WTC11 (cell line): Measurements from ENCODE around the gene EPHX1. TPM values are rescaled to one million over a fixed set of nuclear protein-coding genes. Genes with fewer than 3 reads are reported as not detected.

Experiments
- ATAC-seq: fragments of 200-7000 bp; cut with Tn5 transposase; 2 replicates; pipeline ENCODE4 v1.10.0; 2021; ENCODE audit warnings: mild to moderate bottlenecking, moderate library complexity
- CTCF ChIA-PET: fragments of 300-600 bp; sonication (Branson Sonifier 250); formaldehyde crosslinking; loops from one replicate; lab custom pipeline; 2021; ENCODE audit warnings: antibody characterized with exemption; lab: Charles Lee
- POLR2A ChIA-PET: fragments of 350-600 bp; sonication (Branson Sonifier 250); formaldehyde crosslinking; loops from one replicate; lab custom pipeline; 2021; ENCODE audit warnings: antibody characterized with exemption; lab: Charles Lee
- DNase-seq: peaks from one replicate; pipeline ENCODE4 v3.0.0; 2021; ENCODE audit warnings: low spot score
- H3K27ac Mint-ChIP-seq: 2 replicates; pipeline ENCODE4 v1.8.0; 2021; ENCODE audit warnings: mixed read lengths
- H3K27me3 Mint-ChIP-seq: 2 replicates; pipeline ENCODE4 v1.8.0; 2021; ENCODE audit warnings: low read depth, mild to moderate bottlenecking, moderate library complexity, mixed read lengths
- H3K36me3 Mint-ChIP-seq: 2 replicates; pipeline ENCODE4 v1.8.0; 2021; ENCODE audit warnings: mixed read lengths
- H3K4me1 Mint-ChIP-seq: 2 replicates; pipeline ENCODE4 v1.8.0; 2022; ENCODE audit warnings: mixed read lengths
- H3K4me3 Mint-ChIP-seq: 2 replicates; pipeline ENCODE4 v1.8.0; 2021; ENCODE audit warnings: mild to moderate bottlenecking, moderate library complexity, mixed read lengths
- H3K9me3 Mint-ChIP-seq: 2 replicates; pipeline ENCODE4 v1.8.0; 2021; ENCODE audit warnings: mixed read lengths
- CBFB ChIP-seq: sonication (generic); formaldehyde crosslinking; IDR thresholded peaks from 2 replicates; pipeline ENCODE4 v1.8.1; 2022; ENCODE audit warnings: mild to moderate bottlenecking, low read depth, missing genetic modification reagents
- CREM ChIP-seq: sonication (generic); formaldehyde crosslinking; IDR thresholded peaks from 2 replicates; pipeline ENCODE4 v1.8.1; 2022; ENCODE audit warnings: mild to moderate bottlenecking, missing genetic modification reagents, moderate library complexity
- E2F4 ChIP-seq: sonication (generic); formaldehyde crosslinking; IDR thresholded peaks from 2 replicates; pipeline ENCODE4 v1.8.1; 2022; ENCODE audit warnings: low read depth, mild to moderate bottlenecking, moderate library complexity, missing genetic modification reagents, borderline replicate concordance
- ELF4 ChIP-seq: sonication (generic); formaldehyde crosslinking; IDR thresholded peaks from 2 replicates; pipeline ENCODE4 v1.8.1; 2022; ENCODE audit warnings: low read depth, mild to moderate bottlenecking, moderate library complexity, missing genetic modification reagents
- EMX1 ChIP-seq: fragments of 250-450 bp; sonication (Bioruptor Pico); IDR thresholded peaks from 2 replicates; pipeline ENCODE4 v1.8.0; 2021; ENCODE audit warnings: mild to moderate bottlenecking
- FOXJ3 ChIP-seq: sonication (generic); formaldehyde crosslinking; IDR thresholded peaks from 2 replicates; pipeline ENCODE4 v1.9.0; 2021; ENCODE audit warnings: missing genetic modification reagents, mild to moderate bottlenecking, borderline replicate concordance
- FOXP1 ChIP-seq: sonication (generic); formaldehyde crosslinking; IDR thresholded peaks from 2 replicates; pipeline ENCODE4 v1.8.0; 2022; ENCODE audit warnings: missing genetic modification reagents, mild to moderate bottlenecking, moderate library complexity, borderline replicate concordance
- FOXP4 ChIP-seq: sonication (generic); formaldehyde crosslinking; IDR thresholded peaks from 2 replicates; pipeline ENCODE4 v1.8.0; 2022; ENCODE audit warnings: mild to moderate bottlenecking, missing genetic modification reagents
- GTF2I ChIP-seq: fragments of 250-450 bp; sonication (Bioruptor Pico); conservative IDR thresholded peaks from 2 replicates; pipeline ENCODE4 v1.4.0; 2021; ENCODE audit warnings: mild to moderate bottlenecking
- HMGA2 ChIP-seq: fragments of 250-450 bp; sonication (Bioruptor Pico); IDR thresholded peaks from 2 replicates; pipeline ENCODE4 v1.4.0; 2021; ENCODE audit warnings: mild to moderate bottlenecking, moderate library complexity
- NFATC4 ChIP-seq: fragments of 250-450 bp; sonication (Bioruptor Pico); IDR thresholded peaks from 2 replicates; pipeline ENCODE4 v1.9.0; 2021; ENCODE audit warnings: mild to moderate bottlenecking
- SOX15 ChIP-seq: fragments of 250-450 bp; sonication (Bioruptor Pico); IDR thresholded peaks from 2 replicates; pipeline ENCODE4 v1.9.0; 2021; ENCODE audit warnings: mild to moderate bottlenecking
- SP1 ChIP-seq: sonication (generic); formaldehyde crosslinking; conservative IDR thresholded peaks from 2 replicates; pipeline ENCODE4 v1.8.1; 2022; ENCODE audit warnings: missing genetic modification reagents
- TP53 ChIP-seq: sonication (generic); formaldehyde crosslinking; IDR thresholded peaks from 2 replicates; pipeline ENCODE4 v1.8.1; 2023; ENCODE audit warnings: mild to moderate bottlenecking, missing genetic modification reagents
- USF1 ChIP-seq: sonication (generic); formaldehyde crosslinking; IDR thresholded peaks from 2 replicates; pipeline ENCODE4 v1.8.0; 2022; ENCODE audit warnings: mild to moderate bottlenecking, missing genetic modification reagents
- ZBTB43 ChIP-seq: sonication (generic); formaldehyde crosslinking; IDR thresholded peaks from 2 replicates; pipeline ENCODE4 v1.8.1; 2023; ENCODE audit warnings: mild to moderate bottlenecking, missing genetic modification reagents
- ZNF121 ChIP-seq: sonication (generic); formaldehyde crosslinking; IDR thresholded peaks from 2 replicates; pipeline ENCODE4 v1.8.0; 2023; ENCODE audit warnings: missing genetic modification reagents
- ZNF138 ChIP-seq: sonication (generic); formaldehyde crosslinking; conservative IDR thresholded peaks from 2 replicates; pipeline ENCODE4 v1.8.1; 2022; ENCODE audit warnings: mild to moderate bottlenecking, moderate library complexity, missing genetic modification reagents
- ZNF232 ChIP-seq: sonication (generic); formaldehyde crosslinking; IDR thresholded peaks from 2 replicates; pipeline ENCODE4 v1.8.0; 2022; ENCODE audit warnings: mild to moderate bottlenecking, missing genetic modification reagents
- ZNF423 ChIP-seq: fragments of 250-450 bp; sonication (Bioruptor Pico); IDR thresholded peaks from 2 replicates; pipeline ENCODE4 v2.1.2; 2022; ENCODE audit warnings: mild to moderate bottlenecking, moderate library complexity
- total RNA-seq: library from RNA; stranded (reverse); gene quantifications from 3 replicates; pipeline ENCODE4 v1.2.3, GENCODE V29; 2021
- TF ChIP-seq, protein P1 (sequence below): fragments of 250-450 bp; sonication (Bioruptor Pico); IDR thresholded peaks from 2 replicates; pipeline ENCODE4 v1.9.0; 2021; ENCODE audit warnings: moderate library complexity, mild to moderate bottlenecking, inconsistent platforms, borderline replicate concordance
- TF ChIP-seq, protein P2 (sequence below): sonication (generic); formaldehyde crosslinking; IDR thresholded peaks from 2 replicates; pipeline ENCODE4 v1.8.1; 2023; ENCODE audit warnings: mild to moderate bottlenecking, missing genetic modification reagents, moderate library complexity
- TF ChIP-seq, protein P3 (sequence below): sonication (generic); formaldehyde crosslinking; IDR thresholded peaks from 2 replicates; pipeline ENCODE4 v1.8.0; 2022; ENCODE audit warnings: missing genetic modification reagents
- TF ChIP-seq, protein P4 (sequence below): sonication (generic); formaldehyde crosslinking; IDR thresholded peaks from 2 replicates; pipeline ENCODE4 v1.8.0; 2023; ENCODE audit warnings: mild to moderate bottlenecking, missing genetic modification reagents

Gene EPHX1
- total RNA-seq, 1 experiment from 2014 or later: 60.9 TPM

GRCh38 chr1:225859151-225859550 is 49.2 kb downstream of the EPHX1 start:
- Mint-ChIP-seq H3K4me1 (no peaks in the 10 kb centered on the region), H3K9me3 (no peaks in the 10 kb centered on the region)
- ATAC-seq: no peak
- CTCF ChIA-PET: interaction anchor here (1.0 kb wide), 1 partner anchor 385 kb away, joined by 3 read pairs; no protein-coding TSS in a partner anchor
- POLR2A ChIA-PET: interaction anchor here (0.6 kb wide), 1 partner anchor 72 kb away, joined by 5 read pairs; no protein-coding TSS in a partner anchor
- no peak for TF ChIP-seq E2F4 (CRISPR knock-in tag)
- TF ChIP-seq HMGA2 (CRISPR knock-in tag): no peak
- TF ChIP-seq, protein P1, sequence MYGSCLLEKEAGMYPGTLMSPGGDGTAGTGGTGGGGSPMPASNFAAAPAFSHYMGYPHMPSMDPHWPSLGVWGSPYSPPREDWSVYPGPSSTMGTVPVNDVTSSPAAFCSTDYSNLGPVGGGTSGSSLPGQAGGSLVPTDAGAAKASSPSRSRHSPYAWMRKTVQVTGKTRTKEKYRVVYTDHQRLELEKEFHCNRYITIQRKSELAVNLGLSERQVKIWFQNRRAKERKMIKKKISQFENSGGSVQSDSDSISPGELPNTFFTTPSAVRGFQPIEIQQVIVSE (CRISPR knock-in tag): no peak
- TF ChIP-seq ZNF138 (CRISPR knock-in tag): no peak
- TF ChIP-seq ZBTB43: no peak
- TF ChIP-seq SOX15 (CRISPR knock-in tag): no peak
- no peak for TF ChIP-seq USF1 (CRISPR knock-in tag)
- no peak for TF ChIP-seq TP53 (CRISPR knock-in tag)
- no peak for TF ChIP-seq EMX1 (CRISPR knock-in tag)
- TF ChIP-seq FOXP1 (CRISPR knock-in tag): no peak
- no peak for TF ChIP-seq ELF4 (CRISPR knock-in tag)
- no peak for TF ChIP-seq SP1 (CRISPR knock-in tag)
- no peak for TF ChIP-seq ZNF423 (CRISPR knock-in tag)
- no peak for TF ChIP-seq ZNF121
- TF ChIP-seq CBFB: no peak
- no peak for TF ChIP-seq ZNF232
- no peak for TF ChIP-seq FOXJ3 (CRISPR knock-in tag)
- TF ChIP-seq, protein P2, sequence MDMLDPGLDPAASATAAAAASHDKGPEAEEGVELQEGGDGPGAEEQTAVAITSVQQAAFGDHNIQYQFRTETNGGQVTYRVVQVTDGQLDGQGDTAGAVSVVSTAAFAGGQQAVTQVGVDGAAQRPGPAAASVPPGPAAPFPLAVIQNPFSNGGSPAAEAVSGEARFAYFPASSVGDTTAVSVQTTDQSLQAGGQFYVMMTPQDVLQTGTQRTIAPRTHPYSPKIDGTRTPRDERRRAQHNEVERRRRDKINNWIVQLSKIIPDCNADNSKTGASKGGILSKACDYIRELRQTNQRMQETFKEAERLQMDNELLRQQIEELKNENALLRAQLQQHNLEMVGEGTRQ (CRISPR knock-in tag): no peak
- no peak for TF ChIP-seq CREM
- TF ChIP-seq, all 79 proteins: peak for 0
- no peak for DNase-seq
- Mint-ChIP-seq H3K27me3 (no peaks in the 10 kb centered on the region), H3K36me3 (peaks cover 82% of the 10 kb centered on the region), H3K27ac (no peak overlapping the region), H3K4me3 (no peak overlapping the region)

- no peak for DNase-seq
- Mint-ChIP-seq H3K36me3 (peaks cover 74% of the 10 kb centered on the region), H3K4me3 (no peak overlapping the region), H3K27ac (no peak overlapping the region; the same call in 1 of the 2 replicates), H3K9me3 (no peaks in the 10 kb centered on the region), H3K4me1 (no peaks in the 10 kb centered on the region), H3K27me3 (no peaks in the 10 kb centered on the region)
- POLR2A ChIA-PET: interaction anchor here (0.7 kb wide), 1 partner anchor 441 kb away, joined by 4 read pairs; no protein-coding TSS in a partner anchor
- ATAC-seq: no peak
- CTCF ChIA-PET: interaction anchor here (0.7 to 2.3 kb wide), 4 partner anchors 15 to 128 kb away, joined by 3 to 8 read pairs (median 3); no protein-coding TSS in a partner anchor
- no peak for TF ChIP-seq ELF4 (CRISPR knock-in tag)
- TF ChIP-seq, protein P3, sequence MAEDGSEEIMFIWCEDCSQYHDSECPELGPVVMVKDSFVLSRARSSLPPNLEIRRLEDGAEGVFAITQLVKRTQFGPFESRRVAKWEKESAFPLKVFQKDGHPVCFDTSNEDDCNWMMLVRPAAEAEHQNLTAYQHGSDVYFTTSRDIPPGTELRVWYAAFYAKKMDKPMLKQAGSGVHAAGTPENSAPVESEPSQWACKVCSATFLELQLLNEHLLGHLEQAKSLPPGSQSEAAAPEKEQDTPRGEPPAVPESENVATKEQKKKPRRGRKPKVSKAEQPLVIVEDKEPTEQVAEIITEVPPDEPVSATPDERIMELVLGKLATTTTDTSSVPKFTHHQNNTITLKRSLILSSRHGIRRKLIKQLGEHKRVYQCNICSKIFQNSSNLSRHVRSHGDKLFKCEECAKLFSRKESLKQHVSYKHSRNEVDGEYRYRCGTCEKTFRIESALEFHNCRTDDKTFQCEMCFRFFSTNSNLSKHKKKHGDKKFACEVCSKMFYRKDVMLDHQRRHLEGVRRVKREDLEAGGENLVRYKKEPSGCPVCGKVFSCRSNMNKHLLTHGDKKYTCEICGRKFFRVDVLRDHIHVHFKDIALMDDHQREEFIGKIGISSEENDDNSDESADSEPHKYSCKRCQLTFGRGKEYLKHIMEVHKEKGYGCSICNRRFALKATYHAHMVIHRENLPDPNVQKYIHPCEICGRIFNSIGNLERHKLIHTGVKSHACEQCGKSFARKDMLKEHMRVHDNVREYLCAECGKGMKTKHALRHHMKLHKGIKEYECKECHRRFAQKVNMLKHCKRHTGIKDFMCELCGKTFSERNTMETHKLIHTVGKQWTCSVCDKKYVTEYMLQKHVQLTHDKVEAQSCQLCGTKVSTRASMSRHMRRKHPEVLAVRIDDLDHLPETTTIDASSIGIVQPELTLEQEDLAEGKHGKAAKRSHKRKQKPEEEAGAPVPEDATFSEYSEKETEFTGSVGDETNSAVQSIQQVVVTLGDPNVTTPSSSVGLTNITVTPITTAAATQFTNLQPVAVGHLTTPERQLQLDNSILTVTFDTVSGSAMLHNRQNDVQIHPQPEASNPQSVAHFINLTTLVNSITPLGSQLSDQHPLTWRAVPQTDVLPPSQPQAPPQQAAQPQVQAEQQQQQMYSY (CRISPR knock-in tag): no peak
- no peak for TF ChIP-seq GTF2I
- TF ChIP-seq, protein P4, sequence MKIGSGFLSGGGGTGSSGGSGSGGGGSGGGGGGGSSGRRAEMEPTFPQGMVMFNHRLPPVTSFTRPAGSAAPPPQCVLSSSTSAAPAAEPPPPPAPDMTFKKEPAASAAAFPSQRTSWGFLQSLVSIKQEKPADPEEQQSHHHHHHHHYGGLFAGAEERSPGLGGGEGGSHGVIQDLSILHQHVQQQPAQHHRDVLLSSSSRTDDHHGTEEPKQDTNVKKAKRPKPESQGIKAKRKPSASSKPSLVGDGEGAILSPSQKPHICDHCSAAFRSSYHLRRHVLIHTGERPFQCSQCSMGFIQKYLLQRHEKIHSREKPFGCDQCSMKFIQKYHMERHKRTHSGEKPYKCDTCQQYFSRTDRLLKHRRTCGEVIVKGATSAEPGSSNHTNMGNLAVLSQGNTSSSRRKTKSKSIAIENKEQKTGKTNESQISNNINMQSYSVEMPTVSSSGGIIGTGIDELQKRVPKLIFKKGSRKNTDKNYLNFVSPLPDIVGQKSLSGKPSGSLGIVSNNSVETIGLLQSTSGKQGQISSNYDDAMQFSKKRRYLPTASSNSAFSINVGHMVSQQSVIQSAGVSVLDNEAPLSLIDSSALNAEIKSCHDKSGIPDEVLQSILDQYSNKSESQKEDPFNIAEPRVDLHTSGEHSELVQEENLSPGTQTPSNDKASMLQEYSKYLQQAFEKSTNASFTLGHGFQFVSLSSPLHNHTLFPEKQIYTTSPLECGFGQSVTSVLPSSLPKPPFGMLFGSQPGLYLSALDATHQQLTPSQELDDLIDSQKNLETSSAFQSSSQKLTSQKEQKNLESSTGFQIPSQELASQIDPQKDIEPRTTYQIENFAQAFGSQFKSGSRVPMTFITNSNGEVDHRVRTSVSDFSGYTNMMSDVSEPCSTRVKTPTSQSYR (CRISPR knock-in tag): no peak
- no peak for TF ChIP-seq FOXP4 (CRISPR knock-in tag)
- no peak for TF ChIP-seq NFATC4 (CRISPR knock-in tag)
Observed at GRCh38 chr1:225860107-225860506, 50.2 kb downstream of the EPHX1 start.
